EH (cell line): ENCODE data around the gene NRXN3.

Experiments
- DNase-seq: peaks from one replicate; pipeline ENCODE4 v3.0.0-alpha.2; 2015; ENCODE audit warnings: low read depth

Gene NRXN3

DNA sequence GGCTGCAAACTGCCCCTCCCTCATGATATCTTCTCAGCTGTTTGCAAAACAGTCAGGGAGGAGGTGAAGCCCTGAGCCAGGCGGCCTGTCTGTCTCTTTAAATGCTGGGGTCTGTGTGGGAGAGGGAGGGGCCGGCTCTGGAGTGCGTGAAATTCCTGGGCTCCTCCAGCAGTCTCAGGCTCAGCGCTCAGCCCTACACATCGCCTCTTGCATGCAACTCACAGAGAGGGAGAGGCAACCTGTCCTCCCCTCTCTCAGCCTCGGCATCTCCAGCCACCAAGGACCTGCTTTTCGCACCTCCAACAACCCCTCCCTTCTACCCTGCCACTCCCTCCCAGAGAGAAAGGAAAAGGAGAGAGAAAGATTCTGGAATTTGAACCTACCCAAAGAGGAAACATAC is at the start of gene NRXN3:
Gene NRXN3, plus strand, starts transcription at position 171 of the 400 bp plus-strand sequence. CDS start 72,721 bp downstream, outside the sequence.
- no peak for DNase-seq

DNA sequence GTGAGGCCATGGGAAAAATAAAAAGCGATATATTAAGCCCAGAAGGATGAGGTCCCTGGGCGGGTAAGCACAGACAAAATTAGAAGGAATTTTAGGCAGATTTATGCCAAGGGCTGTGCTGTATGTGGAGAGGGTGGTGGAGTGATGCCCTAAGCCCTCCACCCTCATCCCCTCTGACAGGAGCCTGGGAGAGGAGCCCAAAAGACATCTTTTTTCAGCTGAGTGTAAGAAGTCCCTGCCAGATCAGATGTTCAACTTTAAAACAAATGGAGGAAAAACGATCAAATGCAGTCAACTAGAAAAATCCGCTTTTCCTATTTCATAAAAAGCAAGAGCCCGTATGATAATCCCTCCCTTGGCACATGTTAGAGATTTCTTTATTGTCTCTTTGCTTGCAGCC is 47.7 kb upstream of the NRXN3 start:
- no peak for DNase-seq

DNA sequence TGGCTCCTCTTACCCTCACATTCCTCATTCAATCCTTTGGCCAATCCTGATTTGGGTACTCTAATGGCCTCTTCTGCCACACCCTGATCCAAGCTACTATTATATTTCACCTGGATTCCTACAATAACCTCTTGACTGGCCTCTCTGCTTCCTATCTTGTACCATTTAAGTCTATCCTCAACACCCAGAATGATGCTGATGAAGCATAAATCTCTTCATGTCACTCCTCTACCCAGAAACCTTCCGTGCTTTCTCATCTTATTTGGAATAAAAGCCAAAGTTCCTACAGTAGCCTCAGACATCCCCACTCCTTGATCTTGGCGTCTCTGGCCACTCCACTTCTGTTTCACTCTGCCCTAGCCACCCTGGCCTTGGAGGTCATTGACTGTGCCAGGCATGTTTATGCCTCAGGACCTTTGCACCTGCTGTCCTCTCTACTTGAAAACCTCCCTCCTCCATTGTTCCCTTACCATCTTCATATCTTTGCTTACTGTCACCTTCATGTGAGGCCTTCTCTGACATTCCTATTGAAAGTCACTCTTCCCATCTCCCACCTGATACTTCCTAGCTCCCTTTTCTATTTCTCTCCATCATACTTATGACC is 46.4 kb upstream of the NRXN3 start:
- DNase-seq, result no peak

DNA sequence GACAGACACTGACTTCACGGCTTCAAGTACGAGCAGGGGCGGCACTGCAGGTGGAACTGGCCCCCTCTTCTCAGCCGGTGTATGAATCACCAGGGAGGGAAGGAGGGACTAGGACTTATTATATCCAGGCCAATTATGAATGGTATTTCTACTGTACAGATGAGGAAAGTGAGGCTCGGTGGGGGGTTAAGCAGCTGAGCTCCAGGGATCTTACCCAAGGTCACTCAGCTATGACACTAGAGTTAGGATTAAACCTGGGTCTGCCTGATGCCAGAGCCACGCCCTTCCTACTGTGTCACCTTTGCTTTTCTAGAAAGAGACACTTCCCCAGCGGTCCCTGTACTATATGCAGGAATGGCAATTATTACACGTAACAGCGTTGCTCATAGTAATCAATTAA is 42.2 kb upstream of the NRXN3 start:
- no peak for DNase-seq

DNA sequence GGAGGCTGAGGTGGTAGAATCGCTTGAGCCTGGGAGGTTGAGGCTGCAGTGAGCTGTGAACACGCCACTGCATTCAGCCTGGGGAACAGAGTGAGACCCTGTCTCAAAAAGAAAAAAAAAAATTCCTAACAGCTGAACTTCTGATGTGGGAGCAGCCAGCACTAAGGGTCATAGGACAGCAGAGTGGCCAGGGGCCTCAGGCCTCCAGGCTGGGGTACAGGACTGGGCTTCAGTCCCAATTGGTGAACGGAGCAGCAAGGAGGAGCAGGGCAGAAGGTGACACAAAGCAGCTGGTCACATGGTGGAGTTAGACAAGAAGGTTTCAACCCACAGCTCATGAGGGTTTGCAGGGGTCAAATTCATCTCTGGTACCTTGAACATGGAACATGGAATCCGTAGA is 40.8 kb upstream of the NRXN3 start:
- DNase-seq, result no peak

DNA sequence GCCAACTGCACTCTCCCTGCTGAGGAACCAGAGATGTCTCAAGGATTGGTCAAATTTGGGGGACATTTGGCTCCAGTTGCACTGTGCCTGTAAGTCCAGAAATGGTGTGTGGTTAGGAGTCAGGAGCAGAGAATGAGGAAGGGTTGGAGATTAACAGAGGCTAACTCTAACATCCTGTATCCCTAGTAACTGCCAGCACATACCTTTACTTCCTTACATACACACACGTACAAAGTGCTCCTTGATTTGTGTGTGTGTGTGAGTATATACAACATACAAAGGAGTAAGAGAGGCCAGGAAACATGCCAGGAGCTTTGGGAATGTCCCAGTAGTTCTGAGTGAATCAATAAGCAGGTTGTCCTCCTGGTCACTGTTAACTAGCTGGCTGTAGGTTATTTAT is 39.8 kb upstream of the NRXN3 start:
- no peak for DNase-seq

DNA sequence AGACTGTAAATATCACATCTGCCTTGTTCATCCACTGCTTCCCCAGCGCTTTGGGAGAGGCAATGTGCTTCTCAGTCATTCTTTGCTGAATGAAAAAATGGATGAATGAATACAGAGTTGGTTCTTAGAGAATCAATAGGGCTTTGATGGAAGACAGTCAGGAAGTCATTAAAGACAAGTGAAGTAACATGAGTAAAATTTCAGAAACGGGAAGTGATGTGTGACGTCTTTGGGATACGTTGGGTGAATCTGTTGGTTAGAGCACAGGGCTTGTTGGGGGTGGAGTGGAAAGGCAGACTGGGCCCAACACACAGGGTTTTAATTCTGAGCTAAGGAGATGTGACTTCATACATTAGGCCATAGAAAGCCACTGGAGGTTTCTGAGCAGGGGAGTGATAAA is 39.0 kb upstream of the NRXN3 start:
- no peak for DNase-seq

DNA sequence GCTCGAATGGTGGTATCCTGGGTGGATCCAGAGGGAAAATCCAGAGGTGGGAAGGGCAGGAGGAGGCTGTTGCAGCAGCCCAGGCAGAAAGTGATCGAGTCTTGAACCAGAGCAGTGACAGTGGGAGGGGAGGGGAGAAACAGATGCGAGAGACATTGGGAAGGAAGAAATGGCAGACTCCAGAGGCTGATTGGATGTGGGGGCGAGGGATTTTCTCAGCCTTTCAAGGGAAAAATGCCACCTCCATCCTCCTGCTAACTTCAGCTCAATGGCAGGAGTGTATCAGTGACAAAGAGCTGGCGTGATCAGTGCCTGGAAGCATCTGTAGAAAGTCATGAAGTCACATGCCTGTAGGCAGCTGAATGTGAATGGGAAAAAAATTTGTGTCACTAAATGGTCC is 38.6 kb upstream of the NRXN3 start:
- DNase-seq, result no peak

DNA sequence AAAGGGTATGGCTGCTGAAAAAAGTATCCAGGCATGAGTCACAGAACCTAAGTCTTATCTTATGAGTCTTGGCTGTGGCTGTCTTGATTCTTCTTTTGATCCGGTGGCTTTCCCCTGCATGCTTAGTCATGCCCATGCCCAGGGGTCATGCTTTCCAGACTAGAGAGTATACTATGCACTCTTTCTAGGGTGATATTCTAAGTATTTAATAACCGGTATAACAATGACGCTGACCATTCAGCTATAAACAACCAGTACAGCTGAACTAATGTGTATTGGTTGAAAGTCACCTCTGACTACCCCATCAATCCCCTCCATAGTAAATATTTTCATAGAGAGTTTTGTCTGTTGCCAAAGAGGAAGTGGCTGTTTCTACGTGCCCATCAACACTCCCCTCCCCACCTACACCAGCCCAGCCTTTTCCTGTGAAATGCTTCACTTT is 34.7 kb upstream of the NRXN3 start:
- no peak for DNase-seq

DNA sequence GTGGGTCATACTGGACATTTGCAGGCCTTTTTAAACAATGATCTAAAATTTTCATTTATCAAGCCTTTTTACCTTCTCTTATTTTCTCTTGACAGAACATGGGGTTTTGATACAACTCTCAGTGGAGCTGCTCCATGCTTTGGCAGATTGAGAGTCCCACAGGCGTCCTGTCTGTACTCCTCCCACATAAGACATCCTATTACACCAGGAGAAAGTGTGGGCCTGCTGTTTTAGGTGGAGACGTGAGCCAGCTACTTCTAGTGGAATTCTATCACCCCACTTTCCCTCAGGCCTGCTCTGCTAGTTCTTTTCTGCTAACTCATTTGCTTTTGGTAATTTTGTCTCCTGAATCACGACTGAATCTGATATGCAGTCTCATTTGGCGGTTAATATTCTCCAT is 33.5 kb upstream of the NRXN3 start:
- no peak for DNase-seq

DNA sequence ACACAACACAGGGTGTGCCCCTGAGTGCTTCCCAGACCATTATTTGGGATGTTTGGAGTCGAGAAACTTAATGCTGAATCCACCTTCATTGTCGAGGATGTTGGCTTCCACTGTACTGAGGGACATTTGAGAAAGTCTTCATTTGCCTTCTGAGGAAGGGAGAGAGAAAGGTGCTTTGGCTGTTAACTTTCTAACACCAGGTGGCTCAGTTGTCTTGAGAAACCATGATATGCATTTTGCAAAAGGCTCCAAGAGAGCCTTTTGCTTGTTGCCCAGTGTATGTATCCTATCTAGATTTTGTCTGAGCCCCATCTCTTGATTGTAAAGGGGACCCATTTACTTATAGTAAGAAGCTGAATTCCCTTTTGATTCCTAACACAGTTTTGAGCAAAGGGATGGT is 28.6 kb upstream of the NRXN3 start:
- no peak for DNase-seq

DNA sequence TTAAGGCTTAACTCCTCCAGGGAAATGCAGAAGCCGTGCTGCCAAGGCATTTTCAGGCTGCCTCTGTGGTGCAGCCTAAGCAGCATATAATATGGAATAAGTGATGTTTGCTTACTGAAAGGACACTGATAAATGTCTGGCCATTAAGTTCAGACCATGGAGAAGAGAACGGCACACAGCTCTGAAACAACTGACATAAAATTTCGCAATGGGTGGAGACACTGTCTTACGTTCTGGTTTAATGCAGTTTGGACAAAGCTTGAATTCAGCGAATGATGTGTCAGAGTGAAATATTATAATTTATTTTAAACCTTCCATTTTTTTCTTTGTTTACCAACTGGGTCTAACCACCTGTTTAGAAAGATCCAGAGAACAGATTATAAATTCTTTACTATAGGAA is 27.2 kb upstream of the NRXN3 start:
- DNase-seq, result no peak

DNA sequence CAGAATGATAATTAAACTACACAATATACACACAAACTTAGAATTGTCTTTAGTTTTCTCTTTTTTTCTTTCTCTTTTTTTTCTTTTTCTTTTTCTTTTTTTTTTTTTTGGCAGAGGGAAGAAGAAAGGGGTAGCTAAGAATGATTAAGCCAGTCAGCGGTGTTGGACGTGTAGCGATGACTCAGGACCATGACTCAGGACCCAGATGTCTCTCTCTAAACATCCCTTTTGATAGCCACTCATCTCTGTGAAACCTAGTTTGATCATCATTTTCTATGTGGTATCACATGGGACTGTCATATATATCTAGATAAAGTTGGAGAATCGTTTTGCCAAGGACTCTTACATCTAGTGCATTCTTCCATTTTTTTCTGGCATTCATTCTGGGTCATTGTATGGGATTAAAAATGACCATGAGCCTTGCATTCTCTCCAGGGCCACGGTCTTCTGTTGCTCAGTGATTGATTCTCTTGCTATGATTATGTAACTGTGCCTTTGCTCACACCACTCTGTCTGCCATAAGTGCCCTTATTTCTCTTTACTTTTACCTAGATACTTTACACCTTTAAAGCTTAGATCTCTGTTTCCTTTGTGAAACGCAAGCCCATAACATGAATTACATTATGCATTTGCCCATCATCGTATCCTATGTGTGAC is 26.6 kb upstream of the NRXN3 start:
- DNase-seq, result no peak

DNA sequence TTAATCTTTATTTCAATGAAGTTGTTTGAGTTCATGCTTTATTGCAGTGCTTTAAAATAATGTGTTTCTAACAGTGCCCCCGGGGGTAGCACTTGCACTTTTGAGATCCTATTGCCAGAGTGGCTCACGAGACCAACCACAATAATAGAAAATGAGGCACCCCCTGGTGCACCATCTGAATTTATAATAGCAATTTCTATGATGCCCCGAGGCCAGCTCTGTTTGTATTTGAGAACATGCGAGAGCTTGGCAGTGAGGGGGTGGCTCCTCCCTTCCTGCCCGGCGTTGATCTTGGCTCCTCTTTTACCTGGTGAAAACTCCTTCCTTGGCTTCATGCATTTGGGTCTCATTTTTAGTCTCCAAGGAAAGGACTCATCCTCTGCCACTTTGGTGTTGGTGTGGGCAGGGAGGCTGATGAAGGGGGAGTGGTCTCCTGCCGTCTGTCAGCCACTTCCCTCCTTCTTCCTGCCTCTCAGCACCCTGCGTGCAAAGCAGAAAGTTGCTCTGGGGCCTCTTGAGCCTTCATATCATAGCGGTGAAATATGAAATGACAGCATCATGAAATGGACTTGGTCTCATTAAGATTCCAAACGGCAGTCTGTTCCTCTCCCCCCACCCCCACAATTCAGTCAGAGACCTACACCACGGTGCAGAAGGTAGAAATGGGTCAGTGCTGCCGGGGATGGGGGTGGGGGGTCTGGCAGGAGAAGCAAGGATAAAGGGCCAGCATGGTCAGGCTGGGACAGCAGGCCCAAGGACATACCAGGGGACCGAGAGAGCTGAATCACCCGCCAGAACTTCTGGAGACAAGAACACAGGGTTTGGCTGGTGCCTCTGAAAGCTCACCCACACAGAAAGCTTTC is 17.7 kb upstream of the NRXN3 start:
- no peak for DNase-seq

DNA sequence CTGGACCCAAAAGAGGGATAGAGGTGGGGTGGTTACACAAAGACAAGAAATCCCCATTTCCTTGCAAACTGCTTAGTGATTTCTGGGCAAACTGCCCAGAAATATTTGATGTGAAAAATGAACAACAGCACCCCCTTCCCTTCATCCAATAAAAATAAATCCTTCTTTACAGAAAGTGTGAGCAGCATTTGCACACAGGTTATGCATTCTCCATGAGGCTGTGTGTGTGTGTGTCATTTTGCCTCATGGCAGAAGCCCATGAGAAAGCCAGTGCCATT is 17.2 kb upstream of the NRXN3 start:
- DNase-seq, result no peak

DNA sequence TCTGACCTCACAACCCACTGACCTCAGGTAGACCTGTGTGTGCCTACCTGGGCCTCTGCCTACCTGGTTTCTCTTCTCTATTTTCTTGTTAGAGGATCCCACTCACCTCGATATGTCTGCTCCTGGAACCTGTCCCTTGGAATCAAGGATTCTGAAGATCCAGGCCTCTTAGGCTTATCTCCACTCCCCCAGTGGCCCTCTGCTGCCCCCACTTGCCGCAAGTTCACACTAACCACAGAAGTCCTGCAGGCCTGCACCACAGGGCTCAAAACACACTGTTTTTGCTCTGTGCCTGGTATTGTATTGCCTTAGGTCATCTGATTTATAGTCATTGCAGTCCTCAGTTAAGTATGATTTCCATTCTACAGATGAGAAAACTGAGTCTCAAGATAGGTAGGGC is 15.3 kb upstream of the NRXN3 start:
- no peak for DNase-seq

DNA sequence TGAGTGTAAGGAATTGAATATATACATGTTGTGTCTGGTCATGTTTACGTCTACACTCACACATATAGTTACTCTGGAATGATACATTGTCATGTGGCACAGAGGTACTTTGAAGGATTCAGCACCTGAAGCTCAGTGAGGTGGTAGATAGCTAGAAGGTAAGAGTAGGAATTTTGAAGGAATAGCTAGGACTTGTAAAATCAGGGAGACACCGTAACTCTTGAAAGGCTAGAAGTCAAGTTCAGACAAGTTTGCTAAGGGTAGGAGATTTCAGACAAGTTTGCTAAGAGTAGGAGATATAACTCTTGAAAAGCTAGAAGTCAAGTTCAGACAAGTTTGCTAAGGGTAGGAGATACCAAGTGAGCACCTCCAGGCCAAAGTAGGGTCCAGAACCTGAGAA is 14.0 kb upstream of the NRXN3 start:
- no peak for DNase-seq

DNA sequence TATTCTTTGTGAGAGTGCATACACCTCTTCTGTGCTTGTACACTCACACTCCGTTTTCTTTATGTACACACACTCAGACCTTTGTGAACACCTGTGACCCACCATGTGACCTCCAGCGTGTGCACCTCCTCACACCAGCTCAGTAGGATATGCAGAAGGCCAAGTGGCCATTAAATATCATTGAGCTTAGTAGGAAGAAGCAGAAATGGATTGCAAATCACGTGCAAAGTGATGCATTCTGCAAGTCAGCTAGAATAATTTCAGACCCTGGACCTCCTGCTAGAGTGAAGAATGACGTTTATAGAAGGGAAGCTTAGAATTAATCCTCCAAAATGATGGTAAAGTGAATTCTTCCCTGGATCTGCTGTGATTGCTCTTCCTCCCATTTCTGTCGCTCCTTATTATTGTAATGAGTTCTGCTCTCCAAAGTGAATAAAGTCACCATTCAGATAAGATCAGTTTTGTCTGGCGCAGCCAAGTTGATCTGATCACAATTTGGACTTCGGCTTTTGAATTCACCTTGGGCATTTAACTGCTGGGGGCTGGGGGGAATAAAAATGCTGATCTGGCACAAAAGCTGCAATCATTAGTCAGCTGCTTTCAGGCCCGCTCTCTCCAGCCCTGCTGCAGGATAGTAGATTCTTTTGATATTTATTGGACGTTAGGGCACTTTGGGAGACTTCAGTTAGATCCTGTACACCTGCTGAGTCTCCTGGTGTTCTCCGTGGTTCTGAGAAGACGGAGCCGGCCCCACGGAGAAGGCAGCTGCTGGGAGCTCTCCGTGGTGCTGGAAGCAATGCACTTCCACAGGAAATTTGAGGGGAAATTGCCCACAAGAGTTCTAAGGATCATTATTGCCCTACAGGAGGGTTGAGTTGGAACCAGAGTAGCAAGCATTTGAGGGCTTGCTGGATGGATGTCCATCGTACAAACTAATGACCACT is 12.4 kb upstream of the NRXN3 start:
- DNase-seq, result peak; percentile 2

DNA sequence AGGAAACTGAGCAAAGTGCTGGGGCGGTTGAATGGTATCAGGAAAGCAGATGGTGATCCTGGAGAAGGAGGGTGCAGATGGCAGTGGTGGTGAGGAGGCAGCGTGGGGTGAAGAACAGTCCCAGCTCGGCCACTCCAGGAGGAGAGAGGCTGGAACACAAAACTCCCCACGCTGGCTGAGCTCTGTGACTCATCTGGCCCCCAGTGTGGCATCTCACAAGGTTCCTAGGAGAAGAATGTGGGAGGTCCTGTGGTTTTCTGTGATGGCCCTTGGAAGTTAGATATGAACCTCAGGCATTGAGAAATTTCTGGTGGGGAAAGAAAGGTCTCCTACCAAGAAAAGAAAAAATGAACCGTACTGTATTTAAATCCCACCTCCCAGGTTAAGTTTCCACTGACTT is 8.0 kb upstream of the NRXN3 start:
- no peak for DNase-seq

DNA sequence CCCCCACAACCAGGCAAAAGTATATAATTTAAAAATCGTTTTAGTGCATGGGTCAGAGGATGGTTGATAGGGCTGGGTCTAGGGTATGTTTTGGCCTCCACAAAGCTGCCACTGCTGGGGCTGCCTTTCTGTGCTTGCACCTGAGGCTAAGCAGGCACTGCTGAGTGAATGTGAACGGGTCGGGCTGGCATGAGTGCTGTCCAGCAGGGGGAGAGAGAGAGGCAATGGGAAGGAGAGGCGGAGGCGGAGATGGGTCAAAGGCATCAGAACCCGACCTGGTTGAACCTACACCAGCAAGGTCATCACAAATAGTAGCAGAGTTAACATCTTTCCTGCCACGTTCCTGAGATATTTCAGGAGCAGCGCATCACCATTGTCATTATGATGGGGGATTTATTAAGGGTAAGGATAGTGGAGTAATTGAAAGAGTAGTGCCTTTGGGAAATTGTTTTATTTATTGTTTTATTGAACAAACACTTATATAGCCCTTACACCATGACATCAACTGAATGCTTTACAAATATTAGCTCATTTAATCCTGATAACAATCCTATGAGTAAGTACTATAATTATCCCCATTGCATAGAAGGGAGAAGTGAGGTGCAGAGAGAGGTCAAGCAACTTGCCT is 5.8 kb upstream of the NRXN3 start:
- no peak for DNase-seq

DNA sequence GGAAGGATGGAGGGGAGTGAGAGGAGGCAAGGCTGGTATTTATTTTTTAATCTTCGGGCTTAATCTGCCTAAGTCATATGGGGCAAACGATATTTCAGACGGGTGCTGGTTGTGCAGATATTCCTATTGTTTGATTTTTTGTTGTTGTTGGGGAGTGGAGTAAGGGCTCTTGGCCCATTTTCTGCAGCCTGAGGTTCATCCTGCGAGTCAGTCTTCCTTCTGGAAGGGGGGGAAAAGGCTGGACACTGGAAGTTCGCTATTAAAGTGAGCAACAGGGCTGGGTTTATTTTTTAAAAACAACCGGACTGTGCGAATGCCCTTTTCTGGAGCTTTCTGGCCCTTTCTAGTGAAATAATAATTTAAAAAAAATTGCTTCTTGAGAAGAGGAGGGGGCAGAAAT is 2.3 kb downstream of the NRXN3 start:
- no peak for DNase-seq
